GM18505 (cell line): Measurements from ENCODE around the gene STAB1.

Source experiments
- ATAC-seq: cut with Tn5 transposase; IDR thresholded peaks from one replicate; pipeline ENCODE4 v1.9.1; 2021; ENCODE audit not compliant: unreplicated experiment
- POLR2A ChIP-seq: IDR thresholded peaks from 4 replicates; pipeline ENCODE4 v1.6.1; 2011; ENCODE audit warnings: borderline replicate concordance; ENCODE audit not compliant: insufficient read depth, insufficient read length; ENCODE audit errors: extremely low read depth

STAB1 gene

GRCh38 chr3:52453496-52454249 lies 41.5 kb upstream of the STAB1 start, which contains the start of gene TNNC1:
TSS of gene TNNC1 (minus strand) at chr3:52454041. CDS start at chr3:52454015, 26 bp downstream.
- ATAC-seq: no peak
- TF ChIP-seq POLR2A: no peak

GRCh38 chr3:52454250-52454937 lies 40.7 kb upstream of the STAB1 start:
- TF ChIP-seq POLR2A: no peak
- no peak for ATAC-seq

DNA sequence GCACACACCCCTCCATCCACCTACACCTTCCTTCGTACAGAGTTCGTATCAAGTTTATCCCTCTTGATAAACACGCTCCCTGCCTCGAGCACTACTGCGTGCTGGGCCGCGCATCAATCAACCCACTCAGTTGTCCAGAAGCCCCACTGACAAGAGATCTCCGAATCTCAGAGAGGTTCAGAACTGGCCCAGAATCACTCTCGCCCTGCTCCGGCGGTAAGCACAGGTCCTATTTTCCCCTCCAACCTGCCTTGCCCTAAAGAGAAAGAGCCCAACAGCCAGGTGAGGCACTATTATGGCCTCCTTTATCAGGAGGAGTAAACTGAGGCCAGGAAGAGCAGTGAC lies 40.2 kb upstream of the STAB1 start:
- ATAC-seq: no peak
- TF ChIP-seq POLR2A: no peak

DNA sequence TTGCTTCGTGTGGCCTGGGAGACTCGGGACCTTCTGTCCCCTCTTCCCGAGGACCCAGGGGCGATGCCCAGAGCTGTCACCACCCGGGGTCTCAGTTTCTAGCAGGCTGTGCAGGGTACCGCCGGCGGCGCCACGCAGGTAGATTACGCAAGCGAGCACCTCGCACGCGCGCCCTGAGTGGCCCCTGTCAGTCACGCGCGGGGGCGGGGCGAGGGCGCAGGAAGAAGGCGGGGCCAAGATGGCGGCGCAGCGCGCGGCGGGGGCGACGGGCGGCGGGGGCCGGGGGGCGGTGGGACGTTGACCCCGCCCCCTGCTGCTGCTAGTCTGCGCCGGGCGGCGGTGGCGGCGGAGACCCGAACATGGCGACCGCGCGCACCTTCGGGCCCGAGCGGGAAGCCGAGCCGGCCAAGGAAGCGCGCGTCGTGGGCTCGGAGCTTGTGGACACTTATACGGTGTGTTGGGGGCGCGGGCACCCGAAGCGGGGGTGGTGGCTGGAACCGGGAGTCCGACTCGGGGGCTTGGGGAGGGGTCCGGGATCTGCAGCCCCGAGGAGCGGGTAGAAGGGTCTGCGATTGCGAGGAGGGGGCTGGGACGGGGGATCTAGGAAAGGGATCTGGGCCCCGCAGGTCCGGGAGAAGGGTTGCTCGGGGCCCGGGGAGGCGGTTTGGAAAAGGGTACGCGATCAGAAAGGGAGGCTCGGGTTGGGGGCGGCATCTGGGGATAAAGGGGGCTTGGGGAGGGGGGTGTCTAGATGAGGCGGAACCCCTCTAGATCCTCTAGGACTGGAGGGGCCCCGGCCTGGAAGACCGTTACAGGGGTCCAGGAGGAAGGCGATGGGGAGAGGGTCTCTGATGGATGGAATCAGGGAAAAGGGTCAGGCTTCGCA lies 39.6 kb upstream of the STAB1 start, which contains the start of gene NISCH:
Gene NISCH (plus strand): TSS at position 322 of the 886 bp plus-strand sequence. CDS start 38 bp downstream, at position 360.
- peak; percentile 88 for TF ChIP-seq POLR2A
- peak; percentile 82 for ATAC-seq

DNA sequence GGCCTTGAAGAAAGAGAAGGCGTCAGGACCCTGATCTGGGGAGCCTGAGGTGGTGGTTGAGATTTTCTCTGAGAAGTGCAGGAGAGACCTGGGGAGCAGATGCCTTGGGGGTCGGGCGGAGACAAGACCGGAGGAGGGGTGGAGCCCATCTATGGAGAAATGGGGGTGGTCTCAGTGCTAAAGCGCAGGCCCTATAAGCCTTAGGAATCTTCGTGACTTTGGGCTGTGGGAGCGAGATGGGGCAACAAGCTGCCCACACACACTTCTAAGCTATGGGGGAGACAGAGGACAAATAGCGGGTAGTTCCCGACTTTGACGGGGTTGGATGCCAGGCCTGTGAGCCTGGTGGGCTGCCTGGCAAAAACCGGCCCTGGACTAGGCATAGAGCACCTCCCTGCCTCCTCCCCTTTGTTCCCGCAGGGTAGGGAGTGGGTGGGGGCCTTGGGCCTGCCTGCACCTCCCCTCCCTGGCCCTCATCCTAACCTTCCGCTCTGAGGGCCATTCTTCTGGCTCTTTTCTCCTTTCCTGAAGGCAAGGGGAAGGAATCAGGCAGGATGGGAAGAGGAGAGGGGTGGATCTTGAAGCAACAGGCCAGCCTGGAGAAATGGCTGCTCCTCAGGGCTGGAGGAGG lies 38.9 kb upstream of the STAB1 start:
- no peak for ATAC-seq
- TF ChIP-seq POLR2A: no peak

GRCh38 chr3:52456800-52457183 lies 38.3 kb upstream of the STAB1 start:
- TF ChIP-seq POLR2A: no peak
- ATAC-seq: no peak

DNA sequence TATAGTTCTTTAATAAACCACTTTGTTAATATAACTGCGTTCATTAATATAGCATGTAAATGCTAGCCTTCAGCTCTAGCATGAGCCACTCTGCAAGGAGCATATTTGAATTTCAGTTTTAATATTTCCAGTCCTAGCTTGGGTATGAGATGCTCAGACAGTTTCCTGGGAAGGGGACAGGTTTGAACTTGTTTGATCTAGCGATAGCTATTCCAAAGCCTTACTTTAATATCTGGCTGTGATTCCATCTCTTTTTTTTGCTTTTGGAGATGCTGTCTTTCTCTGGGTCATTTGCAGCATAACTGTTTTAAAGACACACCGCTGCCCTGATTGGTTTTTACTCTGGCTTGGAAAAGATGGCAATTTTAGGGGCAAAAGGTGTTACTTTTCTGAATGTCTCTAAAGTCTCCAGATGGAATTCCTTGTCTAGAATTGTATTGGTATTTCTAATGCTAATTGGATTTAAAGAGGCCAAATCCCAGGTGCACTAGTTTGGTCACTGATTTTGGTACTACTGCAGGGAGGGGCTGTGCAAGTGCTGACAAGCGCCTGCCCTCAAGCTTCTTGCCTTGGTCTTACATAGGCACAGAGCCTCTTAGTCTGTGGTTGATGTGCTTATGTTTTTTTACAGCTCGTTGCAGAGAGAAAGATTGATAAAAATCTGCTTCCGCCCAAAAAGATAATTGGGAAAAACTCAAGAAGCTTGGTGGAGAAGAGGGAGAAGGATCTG lies 36.9 kb upstream of the STAB1 start:
- ATAC-seq: no peak
- TF ChIP-seq POLR2A: no peak

DNA sequence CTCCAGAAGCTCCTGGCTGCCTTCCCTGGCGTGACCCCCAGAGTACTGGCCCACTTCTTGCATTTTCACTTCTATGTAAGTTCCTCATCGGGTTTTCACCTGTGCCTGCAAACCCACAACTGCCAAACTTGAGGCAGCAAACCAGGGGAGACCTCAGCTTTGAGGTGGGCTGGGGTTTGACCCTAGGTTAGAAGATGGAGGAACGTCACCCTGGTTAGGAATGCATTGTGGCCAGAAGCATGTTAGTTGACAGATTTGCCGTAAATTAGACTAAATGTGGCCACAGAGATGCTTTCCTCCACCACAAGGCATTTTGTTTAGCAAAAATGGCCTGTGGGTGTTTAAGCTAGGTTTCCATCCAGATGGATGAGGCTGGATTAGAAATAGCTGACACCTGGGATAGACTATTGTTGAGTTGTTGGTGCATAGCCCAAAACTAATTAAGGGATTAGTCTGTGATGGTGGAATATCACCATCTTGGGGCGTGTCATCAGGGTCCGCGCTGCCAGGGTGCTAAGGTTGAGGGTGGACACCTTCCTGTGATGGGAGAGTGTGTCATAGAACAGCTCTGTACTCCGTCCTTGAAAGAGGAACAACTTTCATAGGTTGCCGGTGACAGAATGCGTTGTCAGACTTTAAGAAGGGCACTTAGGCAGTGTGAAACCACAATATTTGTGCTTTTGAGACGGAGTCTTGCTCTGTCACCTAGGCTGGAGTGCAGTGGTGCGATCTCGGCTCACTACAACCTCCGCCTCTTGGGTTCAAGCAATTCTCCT lies 36.2 kb upstream of the STAB1 start:
- ATAC-seq: no peak
- no peak for TF ChIP-seq POLR2A

GRCh38 chr3:52461874-52462273 lies 33.3 kb upstream of the STAB1 start:
- ATAC-seq: no peak
- no peak for TF ChIP-seq POLR2A

GRCh38 chr3:52463416-52463815 lies 31.7 kb upstream of the STAB1 start:
- ATAC-seq: no peak
- no peak for TF ChIP-seq POLR2A

DNA sequence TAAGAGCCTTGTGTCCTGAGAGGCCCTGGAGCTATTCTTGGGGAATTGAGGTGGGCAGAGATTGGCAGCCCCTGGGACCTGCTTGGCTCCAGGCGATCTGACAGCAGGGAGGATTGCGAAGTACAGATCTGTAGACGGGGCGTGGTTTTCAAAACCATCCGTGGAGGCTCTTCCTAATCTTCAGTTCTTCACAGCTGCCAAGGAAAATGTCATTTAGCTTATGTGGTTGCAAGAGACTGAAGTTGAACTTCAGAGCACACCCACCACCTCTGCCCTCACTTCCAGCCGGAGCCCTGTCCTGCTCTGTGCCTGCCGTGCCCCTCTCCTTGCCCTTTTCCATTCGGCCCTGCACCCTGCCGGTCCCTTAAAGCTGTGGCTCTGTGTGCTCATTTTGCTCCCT lies 26.8 kb upstream of the STAB1 start:
- TF ChIP-seq POLR2A: no peak
- no peak for ATAC-seq

DNA sequence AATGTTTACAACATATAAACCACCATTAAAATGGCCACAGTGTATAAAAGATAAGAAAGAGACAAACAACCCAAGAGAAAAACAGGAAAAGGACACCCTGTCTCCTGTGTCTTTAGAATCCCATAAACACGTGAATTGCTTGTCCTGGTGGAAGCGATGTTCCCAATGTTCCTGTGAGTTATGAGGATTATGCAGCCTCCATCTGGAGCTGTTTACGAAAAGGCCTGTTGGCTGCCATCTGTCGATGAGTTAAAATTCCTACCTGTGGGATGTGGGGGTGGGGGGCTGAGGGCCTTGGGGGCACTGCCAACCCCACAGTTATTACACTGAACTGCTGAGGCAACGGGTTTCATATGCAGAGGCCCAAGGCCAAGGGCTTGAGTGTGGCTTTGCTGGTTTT lies 26.1 kb upstream of the STAB1 start:
- TF ChIP-seq POLR2A: no peak
- ATAC-seq: no peak
